ENCODE measurements around the gene MAN2A2. TPM values are rescaled to one million over a fixed set of nuclear protein-coding genes. Genes with fewer than 3 reads are reported as not detected.

Gene MAN2A2
- total and polyA plus RNA-seq, 2 of the 8 experiments (the other 6 are each of a cell fraction or from before 2014, with no cell fraction given), result 23.1 to 29.7 TPM

- TF ChIP-seq, protein P1, sequence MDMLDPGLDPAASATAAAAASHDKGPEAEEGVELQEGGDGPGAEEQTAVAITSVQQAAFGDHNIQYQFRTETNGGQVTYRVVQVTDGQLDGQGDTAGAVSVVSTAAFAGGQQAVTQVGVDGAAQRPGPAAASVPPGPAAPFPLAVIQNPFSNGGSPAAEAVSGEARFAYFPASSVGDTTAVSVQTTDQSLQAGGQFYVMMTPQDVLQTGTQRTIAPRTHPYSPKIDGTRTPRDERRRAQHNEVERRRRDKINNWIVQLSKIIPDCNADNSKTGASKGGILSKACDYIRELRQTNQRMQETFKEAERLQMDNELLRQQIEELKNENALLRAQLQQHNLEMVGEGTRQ (IDR thresholded peaks at IDR 0.05; ENCODE audit: low read length), result no peak
- TF ChIP-seq KDM1A (IDR thresholded peaks at IDR 0.05; ENCODE audit: borderline replicate concordance, low read length) (no peak), RFX5 (IDR thresholded peaks at IDR 0.05; ENCODE audit: borderline replicate concordance, low read depth, low read length) (no peak), GTF2F1 (IDR thresholded peaks at IDR 0.05; ENCODE audit: borderline replicate concordance, low read depth, low read length) (no peak), TBP (IDR thresholded peaks at IDR 0.05; ENCODE audit: low read depth, low read length) (no peak), CBX5 (IDR thresholded peaks at IDR 0.05; ENCODE audit: low read depth, low read length) (no peak), CHD2 (IDR thresholded peaks at IDR 0.05; ENCODE audit: low read length) (no peak)
These were observed 25.1 kb upstream of the MAN2A2 start (continued) for GRCh38 chr15:90877996-90878395.
